DLD1 (cell line): ENCODE results near the gene HMGXB3.

Experiments used
- in situ Hi-C: cut with HindIII; loops from 2 replicates; pipeline ENCODE4 v1.10.0; 2017; ENCODE audit warnings: low sequenced_read_pairs

The HMGXB3 gene

DNA sequence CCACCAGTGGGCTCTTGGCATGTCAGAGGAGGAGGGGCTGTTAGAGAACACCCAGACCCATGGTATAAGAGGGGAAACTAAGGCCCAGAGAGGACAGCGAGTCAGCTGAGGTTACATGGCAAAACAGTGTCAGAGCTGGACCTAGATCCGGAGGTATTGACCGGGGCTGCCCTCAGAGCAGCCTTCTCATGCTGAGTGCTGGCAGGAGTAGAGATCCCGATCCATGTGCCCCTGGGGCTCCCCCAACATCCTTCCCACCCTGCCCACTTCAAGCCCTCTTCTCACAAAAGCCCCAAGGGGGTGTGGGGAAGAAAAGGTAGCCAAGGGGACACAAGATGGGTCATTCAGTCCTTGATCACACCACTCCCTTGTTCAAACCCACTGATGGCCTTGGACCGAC lies 65.9 kb downstream of the HMGXB3 start:
- in situ Hi-C loops = no loop called here

DNA sequence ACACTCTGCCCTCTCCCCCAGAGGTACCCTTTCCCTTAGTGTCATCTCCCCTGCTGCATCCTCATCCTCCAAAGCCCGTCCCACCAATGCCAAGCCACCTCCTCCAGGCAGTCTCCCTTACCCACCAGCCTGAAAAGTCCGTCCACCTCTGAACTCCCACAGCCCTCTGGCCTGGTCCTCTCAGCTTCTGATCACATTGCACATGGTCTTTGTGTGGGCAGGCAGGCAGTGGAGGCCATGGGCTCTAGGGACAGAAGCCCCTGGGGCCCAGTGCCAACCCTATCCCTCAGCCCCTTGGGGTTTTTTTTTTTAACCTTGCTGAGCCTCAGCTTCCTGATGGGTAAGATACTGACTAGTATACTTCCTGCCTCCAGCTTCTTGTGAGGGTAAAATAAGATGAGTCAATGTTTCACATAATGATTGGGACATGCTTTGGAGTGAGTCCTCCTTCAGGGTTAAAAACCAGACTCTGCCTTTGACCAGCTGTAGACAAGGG lies 66.4 kb downstream of the HMGXB3 start:
- in situ Hi-C loops = no loop called here

DNA sequence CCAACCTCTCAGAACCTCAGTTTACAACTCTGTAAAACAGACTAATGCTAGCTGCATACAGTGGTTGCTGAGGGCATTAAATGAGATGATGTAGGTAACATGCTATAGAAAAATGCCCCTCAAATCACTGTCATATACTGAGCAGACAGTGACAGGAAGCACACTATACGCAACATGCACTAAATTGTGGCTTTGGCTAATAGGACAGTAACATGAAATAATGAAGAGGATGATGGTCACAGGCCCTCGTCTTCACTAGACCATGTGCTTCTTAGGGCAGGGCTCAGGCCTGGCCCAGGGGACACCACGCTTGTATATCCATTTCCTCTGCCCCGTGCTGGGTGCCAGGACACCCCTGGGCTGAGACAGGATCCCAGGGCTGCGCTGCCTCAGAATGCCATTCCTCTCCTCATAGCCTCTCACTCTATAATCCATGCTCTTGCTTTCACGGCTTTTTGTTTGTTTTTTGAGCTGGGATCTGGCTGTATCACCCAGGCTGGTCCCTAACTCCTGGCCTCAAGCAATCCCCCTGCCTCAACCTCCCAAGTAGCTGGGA lies 66.9 kb downstream of the HMGXB3 start:
- in situ Hi-C loops = no loop called here

- in situ Hi-C loops = no loop called here
Observed at GRCh38 chr5:150068071-150068470, 67.5 kb downstream of the HMGXB3 start.

GRCh38 chr5:150068472-150068871 lies 67.9 kb downstream of the HMGXB3 start:
- in situ Hi-C loops = no loop called here

- in situ Hi-C loops = no loop called here
Observed at GRCh38 chr5:150068961-150069645, 68.6 kb downstream of the HMGXB3 start.

GRCh38 chr5:150069672-150070627 lies 69.4 kb downstream of the HMGXB3 start:
- in situ Hi-C loops = no loop called here

- in situ Hi-C loops = no loop called here
Observed at GRCh38 chr5:150070821-150071220, 70.3 kb downstream of the HMGXB3 start.

- in situ Hi-C loops = no loop called here
Observed at GRCh38 chr5:150073086-150073625, 72.6 kb downstream of the HMGXB3 start.

- in situ Hi-C loops = no loop called here
Observed at GRCh38 chr5:150073677-150074076, 73.1 kb downstream of the HMGXB3 start.

DNA sequence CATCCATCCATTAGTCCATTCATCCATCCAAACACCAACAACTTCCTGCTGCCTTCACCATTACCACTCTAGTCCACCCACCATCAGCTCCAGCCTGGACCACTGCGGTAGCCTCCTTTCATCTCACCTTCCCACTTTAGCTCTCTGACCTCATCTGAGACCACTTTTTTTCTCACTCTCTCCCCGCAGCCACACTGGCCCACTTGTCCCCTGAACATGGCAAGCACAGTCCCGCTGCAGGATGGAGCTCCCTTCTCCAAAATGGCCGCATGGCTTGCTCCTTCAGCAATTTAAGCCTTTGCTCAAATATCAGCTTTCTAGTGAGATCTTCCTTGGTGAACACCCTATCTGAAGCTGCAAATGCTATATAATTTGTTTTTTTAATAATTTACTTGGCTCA lies 74.7 kb downstream of the HMGXB3 start:
- in situ Hi-C loops = no loop called here

DNA sequence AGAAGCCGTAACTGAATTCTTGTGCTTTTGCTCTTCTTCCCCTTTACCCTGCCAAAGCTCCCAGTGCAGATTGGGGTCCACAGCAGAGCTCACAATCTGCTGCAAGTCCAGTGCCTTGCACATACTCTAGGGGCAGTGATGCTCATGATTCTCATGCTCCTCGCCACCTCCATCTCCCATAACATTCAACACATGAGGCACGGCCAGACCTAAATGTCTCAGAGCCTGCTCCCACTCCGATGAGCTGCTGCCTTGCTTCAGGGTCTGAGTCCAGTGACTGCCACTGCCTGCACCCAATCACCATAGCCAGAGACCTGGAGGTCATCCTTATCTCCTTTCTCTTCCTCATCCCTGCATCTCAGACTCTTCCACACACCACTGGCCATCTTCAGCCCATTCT lies 75.3 kb downstream of the HMGXB3 start:
- in situ Hi-C loops = no loop called here

DNA sequence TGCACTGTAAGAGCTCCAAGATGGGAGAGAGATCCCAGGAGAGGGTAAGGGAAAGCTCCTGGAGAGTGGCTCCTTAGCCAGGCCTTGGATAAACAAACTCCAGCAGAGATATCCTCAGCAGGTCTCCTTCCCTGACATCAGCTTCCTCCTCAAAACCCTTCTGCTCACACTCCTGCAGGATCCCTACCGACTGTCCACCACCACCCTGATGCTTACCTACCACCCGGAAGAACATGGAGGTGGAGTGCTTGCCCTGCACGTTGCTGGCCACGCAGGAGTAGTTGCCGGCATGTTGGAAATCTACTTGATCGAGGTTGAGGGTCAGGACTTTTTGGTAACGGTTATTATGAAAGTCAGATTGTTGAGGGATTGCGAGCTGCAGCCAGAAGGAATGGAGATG lies 76.5 kb downstream of the HMGXB3 start:
- in situ Hi-C loops = no loop called here

GRCh38 chr5:150077996-150078801 lies 77.7 kb downstream of the HMGXB3 start:
- in situ Hi-C loops = no loop called here

DNA sequence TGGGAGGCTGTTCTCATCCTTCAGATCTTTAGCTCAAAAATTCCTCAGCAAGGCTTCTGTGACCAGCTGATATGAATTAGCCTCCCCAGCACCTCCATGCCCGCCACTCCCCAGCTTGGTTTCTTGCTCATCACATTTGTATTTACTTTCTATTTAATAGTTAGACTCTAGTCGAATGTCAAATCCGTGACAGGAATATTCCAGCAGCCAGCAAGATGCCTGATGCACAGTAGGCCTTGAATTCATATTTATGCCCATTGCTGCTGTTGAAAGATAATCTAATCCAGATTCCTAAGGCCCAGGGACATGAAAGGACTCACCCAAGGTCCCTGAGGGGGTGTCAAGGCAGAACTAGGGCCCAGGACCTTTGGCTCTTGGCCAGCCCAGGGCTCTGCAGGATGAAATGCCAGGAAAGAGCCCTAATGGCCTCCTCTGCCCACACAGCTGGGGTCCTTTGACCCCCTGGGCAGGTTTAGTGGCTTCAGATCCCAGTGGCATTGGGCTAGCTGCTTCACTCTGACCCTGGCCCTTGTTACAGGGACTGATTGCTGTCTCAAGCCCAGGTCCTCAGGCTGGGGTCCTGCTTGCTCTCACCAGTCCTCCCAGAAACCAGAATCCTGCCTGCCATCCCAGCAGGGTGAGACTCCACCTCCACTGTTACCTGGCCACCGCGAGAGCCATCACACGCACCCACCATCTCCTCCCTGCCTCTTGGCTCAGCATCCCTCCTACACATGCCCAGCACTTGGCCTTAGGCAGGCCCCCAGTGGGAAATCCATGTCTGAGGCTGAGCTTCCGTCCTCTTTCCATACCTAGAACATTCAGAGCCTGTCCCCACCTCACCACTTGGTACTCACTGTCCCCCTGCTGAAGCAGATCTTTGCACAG lies 78.5 kb downstream of the HMGXB3 start:
- in situ Hi-C loops = no loop called here

GRCh38 chr5:150079909-150080461 lies 79.4 kb downstream of the HMGXB3 start:
- in situ Hi-C loops = no loop called here

GRCh38 chr5:150080696-150081435 lies 80.3 kb downstream of the HMGXB3 start:
- in situ Hi-C loops = no loop called here

- in situ Hi-C loops = no loop called here
Observed at GRCh38 chr5:150081541-150082283, 81.2 kb downstream of the HMGXB3 start.
